Activated naive CD4-positive, alpha-beta T cell treated with anti-CD3 and anti-CD28 coated beads, Interleukin-2, amount 10 ng/mL, durations not matched to agents 7 days and 5 days (primary cell): ENCODE results near the gene SOBP.
"Not testable (repeated sequence)": the region's sequence is repeated elsewhere in the genome, so short reads cannot be mapped to it uniquely, and the experiment has no call there.

Experiments used
- CTCF ChIA-PET: fragments of 350-600 bp; sonication (Branson Sonifier 250); formaldehyde crosslinking; loops from one replicate; lab custom pipeline; 2021; ENCODE audit warnings: antibody characterized with exemption; lab: Charles Lee
- DNase-seq: peaks from one replicate; pipeline ENCODE4 v3.0.0-alpha.2; 2020
- H3K27ac Mint-ChIP-seq: one replicate; pipeline ENCODE4 v1.8.0; 2021; ENCODE audit warnings: mild to moderate bottlenecking, moderate library complexity, mixed read lengths
- H3K27me3 Mint-ChIP-seq: one replicate; pipeline ENCODE4 v1.8.0; 2021; ENCODE audit warnings: mild to moderate bottlenecking, mixed read lengths
- H3K36me3 Mint-ChIP-seq: one replicate; pipeline ENCODE4 v1.8.0; 2021; ENCODE audit warnings: mixed read lengths
- H3K4me1 Mint-ChIP-seq: one replicate; pipeline ENCODE4 v1.8.0; 2021; ENCODE audit warnings: mixed read lengths
- H3K4me3 Mint-ChIP-seq: one replicate; pipeline ENCODE4 v1.8.0; 2021; ENCODE audit warnings: mild to moderate bottlenecking, moderate library complexity, mixed read lengths
- H3K9me3 Mint-ChIP-seq: one replicate; pipeline ENCODE4 v1.8.0; 2021; ENCODE audit warnings: mixed read lengths

SOBP gene

DNA sequence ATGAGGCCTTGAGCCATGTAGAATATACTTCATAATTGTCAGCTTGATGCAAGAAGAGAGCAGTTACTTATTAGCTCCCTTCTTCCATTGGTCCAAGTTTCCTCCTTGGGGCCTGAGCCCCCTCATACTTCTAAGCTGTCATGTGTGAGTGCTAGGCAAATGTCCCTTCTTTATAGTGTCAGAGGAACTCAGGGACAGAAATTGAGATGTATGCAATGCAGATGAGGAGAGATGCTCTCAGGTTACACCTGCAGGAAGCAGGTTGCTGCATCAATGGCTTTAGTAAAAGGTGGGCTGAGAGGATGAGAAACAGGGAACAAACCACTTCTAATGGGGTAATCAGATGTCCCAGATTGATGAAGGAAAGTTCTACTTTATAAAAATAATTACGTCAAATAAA is 23.9 kb upstream of the SOBP start:
- CTCF ChIA-PET, result interaction anchor here (1.4 kb wide), 1 partner anchor 8 kb away, joined by 4 read pairs; no protein-coding TSS in a partner anchor
- no peaks in the 10 kb centered on the region for H3K36me3 Mint-ChIP-seq
- H3K4me1 Mint-ChIP-seq, result no peaks in the 10 kb centered on the region
- H3K27ac Mint-ChIP-seq, result no peak overlapping the region
- peaks cover 4% of the 10 kb centered on the region for H3K27me3 Mint-ChIP-seq
- H3K9me3 Mint-ChIP-seq, result no peaks in the 10 kb centered on the region
- H3K4me3 Mint-ChIP-seq, result no peak overlapping the region
- no peak for DNase-seq

DNA sequence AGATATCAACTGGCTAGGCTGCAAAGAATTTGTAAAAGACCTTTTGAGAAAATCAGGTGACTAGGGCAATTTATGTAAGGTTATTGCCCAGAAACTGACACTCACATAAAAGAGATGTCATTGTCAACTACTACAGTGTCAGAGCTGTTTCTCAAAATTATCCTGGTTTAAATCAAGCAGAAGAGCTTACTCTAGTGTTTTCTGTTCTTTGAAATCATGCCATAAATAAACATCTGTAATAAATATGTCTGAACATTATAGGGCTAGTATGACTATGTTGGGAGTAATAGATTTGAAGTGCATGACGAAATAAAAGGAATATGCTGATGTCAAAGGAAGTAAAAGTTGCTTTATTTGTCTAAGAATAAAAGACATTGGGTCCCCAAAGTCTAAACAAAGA is 19.6 kb upstream of the SOBP start:
- H3K9me3 Mint-ChIP-seq, result no peaks in the 10 kb centered on the region
- no peaks in the 10 kb centered on the region for H3K36me3 Mint-ChIP-seq
- peaks cover 16% of the 10 kb centered on the region for H3K27me3 Mint-ChIP-seq
- no peak for DNase-seq
- no peak overlapping the region for H3K27ac Mint-ChIP-seq
- H3K4me1 Mint-ChIP-seq, result no peaks in the 10 kb centered on the region
- CTCF ChIA-PET, result no interaction called here
- H3K4me3 Mint-ChIP-seq, result no peak overlapping the region

GRCh38 chr6:107473660-107474059 is 16.3 kb upstream of the SOBP start:
- no peak overlapping the region for H3K4me3 Mint-ChIP-seq
- H3K27me3 Mint-ChIP-seq, result peaks cover 19% of the 10 kb centered on the region
- H3K9me3 Mint-ChIP-seq, result no peaks in the 10 kb centered on the region
- DNase-seq, result no peak
- H3K4me1 Mint-ChIP-seq, result no peaks in the 10 kb centered on the region
- CTCF ChIA-PET, result interaction anchor here (0.8 kb wide), 1 partner anchor 8 kb away, joined by 4 read pairs; no protein-coding TSS in a partner anchor
- H3K36me3 Mint-ChIP-seq, result no peaks in the 10 kb centered on the region
- no peak overlapping the region for H3K27ac Mint-ChIP-seq

DNA sequence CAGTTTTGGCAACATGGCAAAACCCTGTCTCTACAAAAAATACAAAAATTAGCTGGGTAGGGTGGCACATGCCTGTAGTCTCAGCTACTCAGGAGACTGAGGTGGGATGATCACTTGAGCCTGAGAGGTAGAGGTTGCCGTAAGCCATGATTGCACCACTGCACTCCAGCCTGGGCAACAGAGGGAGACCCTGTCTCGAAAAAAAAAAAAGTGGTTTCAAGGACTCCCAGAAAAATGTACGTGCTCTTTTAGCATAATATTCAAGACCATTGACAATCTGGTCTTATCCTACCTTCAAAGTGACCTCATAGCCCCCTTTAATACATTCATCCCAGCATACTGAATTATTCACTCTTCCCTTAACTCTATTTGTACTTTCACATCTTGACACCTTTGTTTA is 14.6 kb upstream of the SOBP start:
- H3K36me3 Mint-ChIP-seq, DNase-seq, CTCF ChIA-PET, H3K27ac Mint-ChIP-seq, H3K4me1 Mint-ChIP-seq, H3K4me3 Mint-ChIP-seq, H3K9me3 Mint-ChIP-seq: not testable (repeated sequence)
- H3K27me3 Mint-ChIP-seq, result peaks cover 22% of the 10 kb centered on the region

DNA sequence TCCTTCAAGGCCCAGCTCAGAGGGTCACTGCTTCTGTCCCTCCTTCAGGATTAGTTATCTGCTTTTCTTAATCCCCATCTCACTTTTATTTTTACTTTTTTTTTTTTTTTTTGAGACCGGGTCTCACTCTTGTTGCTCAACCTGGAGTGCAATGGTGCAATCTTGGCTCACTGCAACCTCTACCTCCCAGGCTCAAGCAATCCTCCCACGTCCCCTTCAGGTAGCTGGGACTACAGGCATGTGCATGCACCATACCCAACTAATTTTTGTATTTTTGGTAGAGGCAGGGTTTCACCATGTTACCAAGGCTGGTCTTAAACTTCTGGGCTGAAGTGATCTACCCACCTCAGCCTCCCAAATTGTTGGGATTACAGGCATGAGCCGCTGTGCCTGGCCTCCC is 14.1 kb upstream of the SOBP start:
- CTCF ChIA-PET, DNase-seq: not testable (repeated sequence)

DNA sequence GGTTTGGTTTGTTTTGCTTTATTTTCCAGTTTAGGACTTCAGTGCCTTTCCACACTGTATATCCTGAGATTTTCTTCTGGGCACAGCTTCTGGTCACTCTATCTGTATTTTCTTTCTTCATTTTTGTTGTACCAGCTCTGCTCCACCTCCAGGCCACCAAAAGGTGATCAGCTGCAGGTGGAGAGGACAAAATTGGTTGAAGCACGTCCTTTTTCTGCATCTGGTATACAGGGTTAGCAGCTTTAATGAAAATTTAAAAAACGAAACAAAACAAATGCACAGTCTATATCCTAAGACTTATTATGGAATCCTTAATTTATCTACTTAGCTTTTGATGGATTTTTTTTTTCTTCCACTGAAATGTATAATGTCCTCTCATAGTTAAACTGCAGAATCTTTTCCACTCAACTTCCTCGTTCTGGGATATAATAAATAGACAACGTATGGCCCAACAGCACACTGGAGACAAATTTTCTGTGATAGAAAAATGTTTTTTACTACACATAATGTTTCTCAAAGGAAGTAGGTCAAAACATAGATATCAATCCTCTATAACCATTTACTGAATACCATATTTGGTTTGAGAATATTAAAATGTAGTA is 10.7 kb upstream of the SOBP start:
- Mint-ChIP-seq H3K4me1 (no peaks in the 10 kb centered on the region), H3K27ac (no peak overlapping the region), H3K4me3 (no peak overlapping the region), H3K9me3 (no peaks in the 10 kb centered on the region), H3K27me3 (peaks cover 43% of the 10 kb centered on the region), H3K36me3 (no peaks in the 10 kb centered on the region)
- CTCF ChIA-PET, result interaction anchor here (0.6 kb wide), 1 partner anchor 387 kb away, joined by 3 read pairs; no protein-coding TSS in a partner anchor
- no peak for DNase-seq

More for the DNA sequence above, 14.1 kb upstream of the SOBP start:
- not testable (repeated sequence) for H3K4me1 Mint-ChIP-seq, H3K27ac Mint-ChIP-seq, H3K9me3 Mint-ChIP-seq, H3K36me3 Mint-ChIP-seq, H3K4me3 Mint-ChIP-seq
- peaks cover 27% of the 10 kb centered on the region for H3K27me3 Mint-ChIP-seq

DNA sequence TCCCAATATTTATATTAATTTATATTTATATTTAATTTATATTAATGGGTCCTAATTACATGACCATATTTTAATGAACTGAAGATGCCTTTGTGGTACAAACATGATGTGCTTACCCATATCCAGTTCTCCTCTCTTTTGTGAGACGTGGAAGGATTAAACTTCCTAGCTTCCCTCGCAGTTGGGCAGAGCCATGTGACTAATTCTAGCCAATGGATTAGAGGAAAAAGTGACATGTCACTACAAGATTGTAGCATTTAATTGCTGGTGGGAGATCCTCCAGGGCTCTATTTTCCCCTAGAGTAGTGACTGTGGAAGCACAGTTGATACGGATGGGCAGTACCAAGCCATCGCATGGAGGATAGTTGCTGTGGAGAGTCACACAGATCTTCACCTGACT is 4.8 kb upstream of the SOBP start:
- H3K27ac Mint-ChIP-seq, result no peak overlapping the region
- H3K4me3 Mint-ChIP-seq, result no peak overlapping the region
- no peaks in the 10 kb centered on the region for H3K9me3 Mint-ChIP-seq
- H3K27me3 Mint-ChIP-seq, result peaks cover 78% of the 10 kb centered on the region
- peaks cover 3% of the 10 kb centered on the region for H3K36me3 Mint-ChIP-seq
- no peak for DNase-seq
- H3K4me1 Mint-ChIP-seq, result peaks cover 13% of the 10 kb centered on the region
- CTCF ChIA-PET, result no interaction called here

GRCh38 chr6:107488174-107488874 is 1.6 kb upstream of the SOBP start:
- Mint-ChIP-seq H3K9me3 (no peaks in the 10 kb centered on the region), H3K4me1 (peaks cover 25% of the 10 kb centered on the region), H3K36me3 (peaks cover 3% of the 10 kb centered on the region), H3K27ac (no peak overlapping the region), H3K4me3 (peak overlapping the region; percentile 84), H3K27me3 (peaks cover 56% of the 10 kb centered on the region)
- DNase-seq, result no peak
- CTCF ChIA-PET, result interaction anchor here (2.1 kb wide), 1 partner anchor 171 kb away, joined by 5 read pairs; no protein-coding TSS in a partner anchor

GRCh38 chr6:107488875-107489635 is 862 bp upstream of the SOBP start:
- H3K4me3 Mint-ChIP-seq, result peak overlapping the region; percentile 84
- H3K27ac Mint-ChIP-seq, result no peak overlapping the region
- peak; percentile 40 for DNase-seq
- no peaks in the 10 kb centered on the region for H3K9me3 Mint-ChIP-seq
- peaks cover 25% of the 10 kb centered on the region for H3K4me1 Mint-ChIP-seq
- peaks cover 50% of the 10 kb centered on the region for H3K27me3 Mint-ChIP-seq
- CTCF ChIA-PET, result interaction anchor here (2.1 kb wide), 1 partner anchor 172 kb away, joined by 5 read pairs; no protein-coding TSS in a partner anchor
- peaks cover 3% of the 10 kb centered on the region for H3K36me3 Mint-ChIP-seq

DNA sequence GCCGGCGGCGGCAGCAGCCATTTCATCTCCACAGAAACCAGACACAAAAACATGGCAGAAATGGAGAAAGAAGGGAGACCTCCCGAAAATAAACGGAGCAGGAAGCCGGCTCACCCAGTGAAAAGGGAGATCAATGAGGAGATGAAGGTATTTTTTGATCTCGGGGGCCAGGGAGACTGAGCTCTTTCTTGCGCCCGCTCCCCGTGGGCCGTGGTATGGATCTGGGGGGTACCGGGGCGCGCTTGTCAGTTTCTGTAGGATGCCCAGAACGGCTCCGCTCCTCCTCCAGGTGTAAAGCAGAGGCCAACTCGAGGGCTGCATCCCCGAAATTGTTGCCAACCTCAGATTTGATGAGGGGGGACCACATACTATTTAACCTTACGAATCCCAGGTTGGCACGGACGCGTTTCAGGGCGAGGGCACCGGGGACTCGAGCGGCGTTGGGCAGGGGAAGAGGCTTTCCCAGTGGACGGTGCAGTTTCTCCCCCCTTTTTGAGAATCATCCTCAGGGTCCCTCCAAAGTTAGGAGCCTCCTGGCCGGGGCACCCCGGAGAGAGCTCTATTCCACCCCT is 735 bp downstream of the SOBP start:
- peak; percentile 33 for DNase-seq
- peaks cover 25% of the 10 kb centered on the region for H3K4me1 Mint-ChIP-seq
- peak overlapping the region; percentile 78 for H3K4me3 Mint-ChIP-seq
- no peaks in the 10 kb centered on the region for H3K9me3 Mint-ChIP-seq
- H3K27ac Mint-ChIP-seq, result no peak overlapping the region
- CTCF ChIA-PET, result no interaction called here
- H3K27me3 Mint-ChIP-seq, result peaks cover 45% of the 10 kb centered on the region
- peaks cover 3% of the 10 kb centered on the region for H3K36me3 Mint-ChIP-seq

GRCh38 chr6:107491138-107491609 is 1.3 kb downstream of the SOBP start:
- Mint-ChIP-seq H3K27me3 (peaks cover 40% of the 10 kb centered on the region), H3K9me3 (no peaks in the 10 kb centered on the region), H3K4me3 (peak overlapping the region; percentile 78), H3K36me3 (peaks cover 3% of the 10 kb centered on the region), H3K4me1 (peaks cover 25% of the 10 kb centered on the region), H3K27ac (no peak overlapping the region)
- peak; percentile 21 for DNase-seq
- CTCF ChIA-PET, result no interaction called here

- CTCF ChIA-PET, result interaction anchor here (1.1 to 1.3 kb wide), 2 partner anchors 10 to 174 kb away, joined by 3 read pairs; no protein-coding TSS in a partner anchor
- Mint-ChIP-seq H3K27ac (no peak overlapping the region), H3K36me3 (peaks cover 3% of the 10 kb centered on the region), H3K4me3 (peak overlapping the region; percentile 78), H3K9me3 (no peaks in the 10 kb centered on the region), H3K4me1 (peaks cover 25% of the 10 kb centered on the region), H3K27me3 (peaks cover 37% of the 10 kb centered on the region)
- no peak for DNase-seq
Observed at GRCh38 chr6:107491760-107492660, 2.1 kb downstream of the SOBP start.
